Ectodermal cell (in vitro differentiated cells): ENCODE measurements around the gene ASPSCR1.
A peak's percentile ranks its signal among the peaks of the same experiment; 100 is the strongest.

ENCODE experiments used
- H3K27ac ChIP-seq: 2 replicates; pipeline ENCODE4 v1.7.0; 2013; ENCODE audit warnings: mild to moderate bottlenecking, low read depth, low read length; ENCODE audit not compliant: insufficient read depth, poor library complexity, severe bottlenecking
- H3K27me3 ChIP-seq: 2 replicates; pipeline ENCODE4 v1.7.0; 2013; ENCODE audit warnings: mild to moderate bottlenecking, low read length; ENCODE audit not compliant: insufficient read depth, control insufficient read depth, poor library complexity, severe bottlenecking
- H3K36me3 ChIP-seq: one replicate; pipeline ENCODE4 v1.7.0; 2013; ENCODE audit warnings: low read length; ENCODE audit not compliant: control insufficient read depth, insufficient read depth
- H3K4me1 ChIP-seq: one replicate; pipeline ENCODE4 v1.7.0; 2013; ENCODE audit warnings: low read length; ENCODE audit not compliant: control insufficient read depth, insufficient read depth
- H3K4me3 ChIP-seq: 2 replicates; pipeline ENCODE4 v1.7.0; 2013; ENCODE audit warnings: low read depth, low read length, control low read depth; ENCODE audit not compliant: insufficient read depth
- H3K9me3 ChIP-seq: 2 replicates; pipeline ENCODE4 v1.7.0; 2013; ENCODE audit warnings: mild to moderate bottlenecking, low read length, moderate library complexity; ENCODE audit not compliant: control insufficient read depth
- WGBS, 2 experiments: methylation state at CpG; one replicate each; pipeline ENCODE4 v1.1.7; 2013; ENCODE audit warnings: missing lambda C conversion rate in 2 of 2; 5-methylcytosine and 5-hydroxymethylcytosine counted together

The ASPSCR1 gene

DNA sequence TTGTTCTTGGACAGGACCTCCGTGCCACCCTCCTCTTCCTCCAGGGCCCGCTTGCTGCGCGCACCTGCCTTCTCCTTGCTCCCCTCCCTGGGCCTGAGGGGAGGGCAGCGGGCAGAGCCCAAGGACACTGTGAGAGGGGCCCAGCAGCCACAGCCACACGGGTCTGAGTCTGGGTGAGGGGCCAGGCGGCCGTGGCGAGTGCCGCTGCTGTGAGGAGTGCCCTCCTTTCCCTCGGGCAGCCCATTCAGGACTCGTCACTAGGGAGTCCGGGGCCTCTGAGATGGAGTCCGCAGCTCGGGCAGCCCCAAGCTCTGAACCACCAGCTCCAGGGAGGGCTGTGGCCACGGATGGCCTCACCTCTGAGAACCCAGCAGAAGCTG, 82.6 kb downstream of the ASPSCR1 start:
- no peaks in the 10 kb centered on the region for H3K27me3 ChIP-seq
- H3K9me3 ChIP-seq, result no peaks in the 10 kb centered on the region
- H3K36me3 ChIP-seq, result peaks cover 34% of the 10 kb centered on the region
- no peak overlapping the region for H3K27ac ChIP-seq
- H3K4me3 ChIP-seq, result no peak overlapping the region
- peaks cover 5% of the 10 kb centered on the region for H3K4me1 ChIP-seq
- WGBS, 2 experiments, result 94% methylated on average over 16 of the region's 16 CpGs

GRCh38 chr17:82060614-82061013, 83.2 kb downstream of the ASPSCR1 start:
- H3K36me3 ChIP-seq, result peaks cover 30% of the 10 kb centered on the region

GRCh38 chr17:82061047-82061925, 83.9 kb downstream of the ASPSCR1 start:
- Histone ChIP-seq H3K9me3 (no peaks in the 10 kb centered on the region), H3K27me3 (no peaks in the 10 kb centered on the region), H3K4me1 (peaks cover 5% of the 10 kb centered on the region), H3K36me3 (peaks cover 23% of the 10 kb centered on the region), H3K4me3 (no peak overlapping the region), H3K27ac (no peak overlapping the region)
- 95% methylated on average over 34 of the region's 34 CpGs for WGBS, 2 experiments

More at GRCh38 chr17:82060614-82061013, 83.2 kb downstream of the ASPSCR1 start:
- Histone ChIP-seq H3K4me3 (no peak overlapping the region), H3K27me3 (no peaks in the 10 kb centered on the region), H3K4me1 (peaks cover 5% of the 10 kb centered on the region), H3K9me3 (no peaks in the 10 kb centered on the region), H3K27ac (no peak overlapping the region)
- WGBS, 2 experiments, result 91 to 93% methylated on average over 14 of the region's 14 CpGs

GRCh38 chr17:82062076-82062983, 84.9 kb downstream of the ASPSCR1 start:
- H3K9me3 ChIP-seq, result no peaks in the 10 kb centered on the region
- H3K27ac ChIP-seq, result no peak overlapping the region
- H3K4me3 ChIP-seq, result no peak overlapping the region
- H3K36me3 ChIP-seq, result peaks cover 13% of the 10 kb centered on the region
- H3K27me3 ChIP-seq, result no peaks in the 10 kb centered on the region
- WGBS, 2 experiments, result 94% methylated on average over 24 of the region's 24 CpGs
- peaks cover 5% of the 10 kb centered on the region for H3K4me1 ChIP-seq

- 95 to 96% methylated on average over 9 of the region's 9 CpGs for WGBS, 2 experiments
- Histone ChIP-seq H3K4me3 (no peak overlapping the region), H3K36me3 (peaks cover 7% of the 10 kb centered on the region), H3K4me1 (peaks cover 5% of the 10 kb centered on the region), H3K9me3 (no peaks in the 10 kb centered on the region), H3K27me3 (no peaks in the 10 kb centered on the region), H3K27ac (no peak overlapping the region)
Observed at GRCh38 chr17:82062984-82063368, 85.5 kb downstream of the ASPSCR1 start.

DNA sequence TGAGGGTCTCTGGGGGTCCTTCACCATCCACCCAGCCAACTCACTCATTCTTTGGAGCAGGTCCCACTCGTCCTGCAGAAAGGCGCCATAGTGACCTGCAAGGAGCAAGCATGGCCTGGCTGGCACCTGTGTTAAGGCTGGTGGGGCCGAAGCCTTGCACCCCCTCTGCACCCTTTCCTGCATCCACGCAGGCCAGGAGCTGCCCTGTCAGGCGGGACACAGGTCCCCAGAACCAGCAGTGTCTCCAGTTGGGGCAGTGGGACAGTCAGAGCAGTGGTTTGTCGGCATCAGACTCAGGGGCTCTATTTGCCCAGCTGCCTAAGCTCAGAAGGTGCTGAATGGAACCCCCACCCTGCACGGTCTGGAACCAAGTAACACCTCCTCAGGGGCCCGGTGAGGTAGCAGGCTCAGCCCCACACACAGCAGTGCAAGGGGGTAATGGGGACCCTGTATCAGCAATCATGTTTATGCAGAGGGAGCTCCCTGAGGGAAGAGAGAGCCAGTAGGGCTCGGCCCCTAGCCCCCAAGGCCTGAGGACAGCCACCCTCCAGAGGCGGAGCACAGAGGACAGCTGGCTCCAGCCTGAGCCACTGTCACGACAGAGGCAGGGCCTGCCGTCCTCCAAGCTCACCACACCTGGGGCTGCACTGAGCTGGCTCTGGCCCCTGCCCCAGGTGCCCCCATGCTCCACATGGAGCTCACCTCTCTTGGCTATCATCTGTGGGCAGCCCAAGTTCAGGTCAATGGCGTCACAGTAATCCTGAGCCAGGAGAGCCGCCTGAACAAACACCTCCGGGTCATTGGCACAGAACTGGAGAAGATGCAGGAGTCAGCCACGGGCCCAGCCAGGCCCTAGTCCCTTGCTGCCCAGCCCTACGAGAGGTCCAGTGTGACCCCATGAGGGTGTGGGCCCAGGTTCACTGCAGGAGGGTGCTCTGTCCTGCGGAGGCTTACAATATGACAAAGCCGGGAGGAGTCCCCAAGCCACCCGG, 86.3 kb downstream of the ASPSCR1 start:
- Histone ChIP-seq H3K27me3 (no peaks in the 10 kb centered on the region), H3K9me3 (no peaks in the 10 kb centered on the region), H3K4me3 (no peak overlapping the region), H3K27ac (no peak overlapping the region), H3K36me3 (peaks cover 6% of the 10 kb centered on the region), H3K4me1 (peaks cover 5% of the 10 kb centered on the region)
- 92% methylated on average over 20 of the region's 20 CpGs for WGBS, 2 experiments

- H3K9me3 ChIP-seq, result no peaks in the 10 kb centered on the region
- peak overlapping the region; percentile 89 for H3K4me3 ChIP-seq
- 66 to 67% methylated on average over 36 of the region's 36 CpGs for WGBS, 2 experiments
- no peak overlapping the region for H3K27ac ChIP-seq
- peaks cover 5% of the 10 kb centered on the region for H3K4me1 ChIP-seq
- H3K27me3 ChIP-seq, result no peaks in the 10 kb centered on the region
- H3K36me3 ChIP-seq, result peaks cover 6% of the 10 kb centered on the region
Observed at GRCh38 chr17:82064433-82065192, 87.2 kb downstream of the ASPSCR1 start.

GRCh38 chr17:82065193-82065637, 87.8 kb downstream of the ASPSCR1 start:
- H3K27ac ChIP-seq, result no peak overlapping the region
- WGBS, 2 experiments, result 2% methylated on average over 47 of the region's 47 CpGs

More at GRCh38 chr17:82065193-82065637, 87.8 kb downstream of the ASPSCR1 start:
- Histone ChIP-seq H3K4me1 (peaks cover 5% of the 10 kb centered on the region), H3K4me3 (peak overlapping the region; percentile 89), H3K36me3 (peaks cover 6% of the 10 kb centered on the region), H3K9me3 (no peaks in the 10 kb centered on the region), H3K27me3 (no peaks in the 10 kb centered on the region)
